H1 (cell line): ENCODE results near the gene TXNRD2. TPM values are rescaled to one million over a fixed set of nuclear protein-coding genes. Genes with fewer than 3 reads are reported as not detected.
A peak's percentile ranks its signal among the peaks of the same experiment; 100 is the strongest.

Source experiments
- CTCF ChIA-PET: fragments of 300-600 bp; sonication (Branson Sonifier 250); formaldehyde crosslinking; loops from one replicate; lab custom pipeline; 2021; ENCODE audit not compliant: partially characterized antibody; lab: Charles Lee
- POLR2A ChIA-PET: fragments of 300-600 bp; sonication (Branson Sonifier 250); formaldehyde crosslinking; loops from one replicate; lab custom pipeline; 2021; ENCODE audit warnings: inconsistent platforms; ENCODE audit not compliant: partially characterized antibody; lab: Charles Lee
- DNase-seq, 2 experiments: peaks; one replicate each; pipeline versions ENCODE4 v3.0.0 to v3.0.0-alpha.2; 2010 to 2022; ENCODE audit warnings: low spot score in 2 of 2, low read depth in 1 of 2, mixed read lengths in 1 of 2
- FAIRE-seq: peaks from 2 replicates; lab custom pipeline; 2011; peaks lifted over from hg19 to GRCh38; lab: Jason Lieb, UNC
- H2AFZ ChIP-seq: 2 replicates; pipeline ENCODE4 v1.8.1; 2012; ENCODE audit warnings: low read length, inconsistent platforms
- H2AK5ac ChIP-seq: 2 replicates; pipeline ENCODE4 v1.6.1; 2013; ENCODE audit warnings: low read depth, low read length
- H2BK120ac ChIP-seq: replicated peaks from 2 replicates; pipeline ENCODE3; 2013; ENCODE audit warnings: low read depth, low read length, inconsistent platforms
- H2BK12ac ChIP-seq: 2 replicates; pipeline ENCODE4 v1.6.1; 2013; ENCODE audit warnings: low read depth, low read length
- H2BK15ac ChIP-seq: 2 replicates; pipeline ENCODE4 v1.6.1; 2013; ENCODE audit warnings: low read length
- H2BK20ac ChIP-seq: 2 replicates; pipeline ENCODE4 v1.6.1; 2013; ENCODE audit warnings: low read length
- H2BK5ac ChIP-seq: 2 replicates; pipeline ENCODE4 v1.6.1; 2013; ENCODE audit warnings: low read depth, low read length
- H3K14ac ChIP-seq: 2 replicates; pipeline ENCODE4 v1.6.1; 2013; ENCODE audit warnings: inconsistent platforms; ENCODE audit not compliant: insufficient read length
- H3K18ac ChIP-seq: 2 replicates; pipeline ENCODE4 v1.6.1; 2013; ENCODE audit warnings: low read length; ENCODE audit errors: extremely low read depth
- H3K23ac ChIP-seq: 2 replicates; pipeline ENCODE4 v1.6.1; 2013; ENCODE audit warnings: inconsistent platforms; ENCODE audit not compliant: insufficient read length
- H3K23me2 ChIP-seq: 2 replicates; pipeline ENCODE4 v1.6.1; 2013; ENCODE audit warnings: low read depth, low read length
- H3K27ac ChIP-seq: 2 replicates; pipeline ENCODE4 v1.6.1; 2011; ENCODE audit warnings: low read depth, low read length, inconsistent platforms
- H3K27me3 ChIP-seq, 4 experiments: replicated peaks in 1 of 4; 1 replicate in 1 of 4; 2 replicates in 3 of 4; pipeline versions ENCODE4 v1.6.1 to v1.8.1; 2011 to 2013; ENCODE audit warnings: low read length in 3 of 4, mild to moderate bottlenecking in 3 of 4, inconsistent platforms in 2 of 4, mixed read lengths in 2 of 4, moderate library complexity in 1 of 4; ENCODE audit not compliant: control insufficient read depth in 3 of 4, insufficient read depth in 3 of 4; ENCODE audit errors: extremely low read depth in 1 of 4
- H3K36me3 ChIP-seq, 4 experiments: 2 replicates each; pipeline versions ENCODE4 v1.6.1 to v1.8.1; 2011 to 2013; ENCODE audit warnings: mild to moderate bottlenecking in 4 of 4, low read length in 3 of 4, moderate library complexity in 2 of 4, control low read depth in 1 of 4, inconsistent platforms in 1 of 4; ENCODE audit not compliant: insufficient read depth in 4 of 4, control insufficient read depth in 2 of 4
- H3K4ac ChIP-seq: replicated peaks from 2 replicates; pipeline ENCODE3; 2013; ENCODE audit warnings: low read length, low read depth, mixed read lengths, inconsistent platforms; ENCODE audit not compliant: insufficient read length
- H3K4me1 ChIP-seq, 4 experiments: replicated peaks in 1 of 4; 1 replicate in 1 of 4; 2 replicates in 3 of 4; pipeline versions ENCODE4 v1.6.1 to v1.8.1; 2011 to 2013; ENCODE audit warnings: low read length in 3 of 4, inconsistent platforms in 2 of 4, mixed read lengths in 1 of 4; ENCODE audit not compliant: insufficient read depth in 4 of 4, control insufficient read depth in 3 of 4
- H3K4me2 ChIP-seq, 2 experiments: 2 replicates each; pipeline versions ENCODE4 v1.6.1 to v1.8.1; 2011 to 2013; ENCODE audit warnings: low read depth in 2 of 2, low read length in 2 of 2, control low read depth in 1 of 2, inconsistent platforms in 1 of 2, mild to moderate bottlenecking in 1 of 2; ENCODE audit not compliant: insufficient read depth in 1 of 2
- H3K4me3 ChIP-seq, 4 experiments: fragments of 200-600, 300-600 bp in 1 of 4; sonication (generic), shearing (Covaris generic), sonication (Bioruptor Twin) in 1 of 4; 2 replicates each; pipeline versions ENCODE4 v1.5.1 to v1.8.1; 2011 to 2016; ENCODE audit warnings: low read length in 4 of 4, low read depth in 3 of 4, control low read depth in 2 of 4, inconsistent platforms in 2 of 4, mild to moderate bottlenecking in 2 of 4, mixed read lengths in 1 of 4, moderate library complexity in 1 of 4; ENCODE audit not compliant: insufficient read depth in 2 of 4; ENCODE audit errors: extremely low read depth in 1 of 4
- H3K56ac ChIP-seq: replicated peaks from 2 replicates; pipeline ENCODE3; 2013; ENCODE audit warnings: low read depth, mild to moderate bottlenecking, mixed read lengths, low read length, inconsistent platforms; ENCODE audit not compliant: insufficient read length
- H3K79me1 ChIP-seq: 2 replicates; pipeline ENCODE4 v1.6.1; 2013; ENCODE audit warnings: low read depth, low read length, control low read depth
- H3K79me2 ChIP-seq, 2 experiments: 2 replicates each; pipeline versions ENCODE4 v1.6.1 to v1.8.1; 2012 to 2013; ENCODE audit warnings: low read length in 2 of 2, mild to moderate bottlenecking in 2 of 2, inconsistent platforms in 1 of 2; ENCODE audit not compliant: insufficient read depth in 2 of 2, control insufficient read depth in 1 of 2
- H3K9ac ChIP-seq, 4 experiments: replicated peaks in 1 of 4; 1 replicate in 1 of 4; 2 replicates in 3 of 4; pipeline versions ENCODE4 v1.6.1 to v1.8.1; 2011 to 2013; ENCODE audit warnings: low read depth in 3 of 4, low read length in 3 of 4, control low read depth in 2 of 4, mild to moderate bottlenecking in 2 of 4, moderate library complexity in 2 of 4, inconsistent platforms in 1 of 4; ENCODE audit errors: extremely low read depth in 1 of 4
- H3K9me3 ChIP-seq, 2 experiments: 2 replicates each; pipeline versions ENCODE4 v1.6.1 to v1.8.1; 2012 to 2013; ENCODE audit warnings: mild to moderate bottlenecking in 2 of 2, moderate library complexity in 2 of 2, control low read depth in 1 of 2, inconsistent platforms in 1 of 2, low read depth in 1 of 2, low read length in 1 of 2, mixed read lengths in 1 of 2; ENCODE audit not compliant: insufficient read depth in 2 of 2
- H4K20me1 ChIP-seq, 2 experiments: replicated peaks in 1 of 2; 2 replicates each; pipeline versions ENCODE3 to v1.8.1; 2011 to 2013; ENCODE audit warnings: inconsistent platforms in 2 of 2, low read length in 2 of 2, mild to moderate bottlenecking in 1 of 2; ENCODE audit not compliant: insufficient read depth in 2 of 2, control insufficient read depth in 1 of 2
- H4K5ac ChIP-seq: 2 replicates; pipeline ENCODE4 v1.6.1; 2013; ENCODE audit warnings: low read length, low read depth, mixed read lengths, inconsistent platforms; ENCODE audit not compliant: insufficient read length
- H4K8ac ChIP-seq: 2 replicates; pipeline ENCODE4 v1.8.0; 2013; ENCODE audit warnings: mild to moderate bottlenecking, moderate library complexity, low read length, inconsistent platforms; ENCODE audit not compliant: insufficient read depth; ENCODE audit errors: extremely low read depth
- H4K91ac ChIP-seq: replicated peaks from 2 replicates; pipeline ENCODE3; 2013; ENCODE audit warnings: low read length, mixed read lengths, inconsistent platforms; ENCODE audit not compliant: insufficient read length
- KDM4A ChIP-seq: IDR thresholded peaks from one replicate; pipeline ENCODE4 v1.7.1; 2012; ENCODE audit warnings: low read depth, mild to moderate bottlenecking, moderate library complexity, low read length, inconsistent platforms; ENCODE audit not compliant: severe bottlenecking
- POLR2A ChIP-seq, 2 experiments: IDR thresholded peaks; 1 replicate in 1 of 2; 2 replicates in 1 of 2; pipeline ENCODE4 v1.6.1; 2011; ENCODE audit warnings: low read depth in 2 of 2, low read length in 2 of 2, mild to moderate bottlenecking in 2 of 2; ENCODE audit errors: control extremely low read depth in 1 of 2
- POLR2AphosphoS5 ChIP-seq: IDR thresholded peaks from 2 replicates; pipeline ENCODE4 v1.6.1; 2011; ENCODE audit warnings: low read depth, low read length
- RBBP5 ChIP-seq: IDR thresholded peaks from 2 replicates; pipeline ENCODE4 v1.7.1; 2012; ENCODE audit warnings: low read depth, mild to moderate bottlenecking, inconsistent platforms, low read length, moderate library complexity, borderline replicate concordance
- WGBS, 2 experiments: shearing (Covaris generic) in 1 of 2; methylation state at CpG; one replicate each; pipeline versions ENCODE4 v1.1.6 to v1.1.7; 2013 to 2015; ENCODE audit warnings: low lambda C conversion rate in 2 of 2, mixed read lengths in 2 of 2, inconsistent platforms in 1 of 2, low coverage in 1 of 2, missing lambda C conversion rate in 1 of 2; ENCODE audit not compliant: insufficient replicate concordance in 2 of 2, insufficient coverage in 1 of 2, insufficient read length in 1 of 2; ENCODE audit errors: extremely low coverage in 1 of 2, missing lambda C conversion rate in 1 of 2; 5-methylcytosine and 5-hydroxymethylcytosine counted together
- polyA plus RNA-seq, 7 experiments: library from polyadenylated mRNA; depleted of rRNA in 3 of 7; stranded (reverse) in 5 of 7; unstranded in 2 of 7; fragments of >200 nt in 5 of 7; fragments of 200-250 nt in 2 of 7; gene quantifications; 1 replicate in 5 of 7; 2 replicates in 1 of 7; 4 replicates in 1 of 7; pipeline versions ENCODE4 v1.2.1 to v1.2.3, GENCODE V29; 2011 to 2013; ENCODE audit warnings: missing spikeins in 2 of 7, mixed read lengths in 2 of 7
- total RNA-seq: library from RNA; stranded (reverse); fragmentation: NEBNext Ultra II Directional; extraction: Animal tissue kit (Norgen Biotek cat#: 25700); gene quantifications from 2 replicates; pipeline ENCODE4 v1.2.1, GENCODE V29; 2021

TXNRD2 gene
- total and polyA plus RNA-seq, 2 of the 8 experiments (the other 6 are each of a cell fraction or from before 2014, with no cell fraction given): 14.8 to 21.9 TPM

DNA sequence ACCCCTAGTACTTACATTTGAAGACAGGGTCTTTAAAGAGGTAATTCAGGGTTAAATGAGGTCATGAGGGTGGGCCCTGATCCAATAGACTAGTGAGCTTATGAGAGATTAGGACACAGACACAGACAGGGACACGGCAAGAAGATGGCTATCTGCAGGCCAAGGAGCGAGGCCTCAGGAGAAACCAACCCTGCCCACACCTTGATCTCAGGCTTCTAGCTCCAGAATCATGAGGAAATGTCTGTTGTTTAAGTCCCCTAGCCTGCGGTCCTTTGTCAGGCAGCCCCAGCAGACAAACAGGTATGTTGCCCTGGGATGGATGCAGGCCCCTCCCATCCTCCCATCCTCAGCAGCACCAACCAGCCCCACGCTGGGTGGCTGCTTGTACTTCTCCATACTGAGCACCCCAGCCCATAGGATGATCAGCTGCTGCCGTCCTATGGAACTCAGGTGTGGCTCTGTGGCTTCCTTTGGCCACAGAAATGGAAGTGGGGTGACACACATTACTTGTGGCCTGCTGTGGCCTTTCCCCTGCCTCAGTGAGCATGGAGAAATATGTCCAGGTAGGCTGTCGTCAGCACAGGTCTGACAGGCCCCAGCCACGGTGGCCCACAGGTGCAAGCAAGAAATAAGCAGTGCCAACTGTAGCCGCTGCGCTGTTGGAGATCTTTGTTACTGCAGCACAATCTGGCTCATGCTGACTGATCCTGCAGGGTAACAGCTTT lies 94.8 kb downstream of the TXNRD2 start:
- Histone ChIP-seq H4K20me1 (peaks cover 13 to 48% of the 10 kb centered on the region in 2 experiments), H2BK5ac (0 out of 2 replicates have a peak overlapping the region, but pooled peaks have one; percentile 1), H2BK120ac (no peak overlapping the region), H3K23ac (no peak overlapping the region), H4K8ac (no peak overlapping the region), H2AFZ (no peak overlapping the region), H3K79me2 (no peaks in the 10 kb centered on the region; a peak in 2 of 4 replicates), H3K79me1 (peaks cover 5% of the 10 kb centered on the region), H3K36me3 (peaks cover 2 to 13% (median 10%) of the 10 kb centered on the region in 4 experiments; a peak in 6 of 8 replicates), H3K14ac (no peak overlapping the region), H3K4me1 (peaks cover 0 to 5% (median 0%) of the 10 kb centered on the region in 4 experiments; a peak in 4 of 7 replicates), H3K27ac (no peak overlapping the region), H3K56ac (no peak overlapping the region), H3K23me2 (no peaks in the 10 kb centered on the region), H3K4me2 (no peak overlapping the region), H3K27me3 (no peaks in the 10 kb centered on the region), H3K18ac (no peak overlapping the region), H3K4me3 (no peak overlapping the region), H2BK20ac (no peak overlapping the region), H4K5ac (no peak overlapping the region), H2BK12ac (no peak overlapping the region), H3K9me3 (no peaks in the 10 kb centered on the region), H3K4ac (no peak overlapping the region), H4K91ac (no peak overlapping the region), H2BK15ac (no peak overlapping the region), H3K9ac (no peak overlapping the region), H2AK5ac (no peak overlapping the region)
- no peak for TF ChIP-seq RBBP5
- 0 out of 2 replicates have a peak, but pooled peaks have one; percentile 23 for TF ChIP-seq POLR2AphosphoS5
- TF ChIP-seq KDM4A: no peak
- 0 out of 3 replicates have a peak, but pooled peaks of 1 of the 2 experiments have one; percentile 42 for TF ChIP-seq POLR2A (IDR thresholded peaks at IDR 0.05; ENCODE audit: control extremely low read depth in 1 of 2, low read depth in 2 of 2, low read length in 2 of 2)
- ChIA-PET POLR2A (interaction anchor here (1.2 to 2.6 kb wide), 3 partner anchors 14 to 98 kb away, joined by 3 to 7 read pairs (median 6); no protein-coding TSS in a partner anchor), CTCF (interaction anchor here (0.8 to 1.6 kb wide), 3 partner anchors 9 to 169 kb away, joined by 3 to 4 read pairs (median 3); no protein-coding TSS in a partner anchor)
- WGBS, 2 experiments: 96% methylated on average over 9 of the region's 9 CpGs; no CpG with 5 or more reads in 1 of the 2 experiments
- no peak for DNase-seq
- no peak for FAIRE-seq
